ENCODE results near the gene CHTF8.
"Not testable (repeated sequence)": the region's sequence is repeated elsewhere in the genome, so short reads cannot be mapped to it uniquely, and the experiment has no call there.

CHTF8 gene

GRCh38 chr16:69131167-69131838, 1.1 kb downstream of the CHTF8 start:
- peak overlapping the region; percentile 86 for H3K27ac ChIP-seq
- no peak for TF ChIP-seq CTCF (conservative IDR thresholded peaks at IDR 0.05)

- TF ChIP-seq CTCF (conservative IDR thresholded peaks at IDR 0.05), result no peak
- H3K27ac ChIP-seq, result no peak overlapping the region
These were observed 1.9 kb downstream of the CHTF8 start for GRCh38 chr16:69130461-69130860.

- no peak for TF ChIP-seq CTCF (conservative IDR thresholded peaks at IDR 0.05)
These were observed 4.3 kb downstream of the CHTF8 start for GRCh38 chr16:69127966-69128510.

GRCh38 chr16:69126801-69127200, 5.6 kb downstream of the CHTF8 start:
- H3K27ac ChIP-seq, result not testable (repeated sequence)

More at GRCh38 chr16:69127966-69128510, 4.3 kb downstream of the CHTF8 start:
- H3K27ac ChIP-seq, result no peak overlapping the region

- TF ChIP-seq CTCF (conservative IDR thresholded peaks at IDR 0.05), result no peak
- H3K27ac ChIP-seq, result no peak overlapping the region
These were observed 6.2 kb downstream of the CHTF8 start for GRCh38 chr16:69126221-69126620.

- H3K27ac ChIP-seq, result not testable (repeated sequence)
These were observed 7.4 kb downstream of the CHTF8 start for GRCh38 chr16:69124961-69125360.

- not testable (repeated sequence) for H3K27ac ChIP-seq
These were observed 8.0 kb downstream of the CHTF8 start for GRCh38 chr16:69124406-69124805.

- TF ChIP-seq CTCF (conservative IDR thresholded peaks at IDR 0.05), result peak; percentile 69
- H3K27ac ChIP-seq, result no peak overlapping the region
These were observed 8.5 kb downstream of the CHTF8 start for GRCh38 chr16:69123910-69124309.

GRCh38 chr16:69120096-69120664, 12.2 kb downstream of the CHTF8 start:
- no peak for TF ChIP-seq CTCF (conservative IDR thresholded peaks at IDR 0.05)
- H3K27ac ChIP-seq, result no peak overlapping the region
